Choroid plexus epithelial cell (primary cell): ENCODE data around the gene USP3.
"Not testable (repeated sequence)": the region's sequence is repeated elsewhere in the genome, so short reads cannot be mapped to it uniquely, and the experiment has no call there.

Source experiments
- DNase-seq: peaks from one replicate; pipeline ENCODE4 v3.0.0-alpha.2; 2010; ENCODE audit warnings: low read depth
- H3K4me3 ChIP-seq: 2 replicates; pipeline ENCODE4 v1.5.1; 2011; ENCODE audit warnings: low read depth, mild to moderate bottlenecking, control low read depth, low read length, moderate library complexity
- CTCF ChIP-seq: conservative IDR thresholded peaks from 2 replicates; pipeline ENCODE4 v1.5.1; 2011; ENCODE audit warnings: low read depth, mild to moderate bottlenecking, control low read depth, inconsistent platforms, low read length, moderate library complexity

USP3 gene

GRCh38 chr15:63531586-63531985 lies 27.2 kb downstream of the USP3 start:
- peak; percentile 47 for TF ChIP-seq CTCF
- no peak for DNase-seq

GRCh38 chr15:63532307-63532744 lies 27.9 kb downstream of the USP3 start:
- no peak for TF ChIP-seq CTCF
- H3K4me3 ChIP-seq = no peak overlapping the region
- no peak for DNase-seq

More at GRCh38 chr15:63531586-63531985, 27.2 kb downstream of the USP3 start:
- no peak overlapping the region for H3K4me3 ChIP-seq

DNA sequence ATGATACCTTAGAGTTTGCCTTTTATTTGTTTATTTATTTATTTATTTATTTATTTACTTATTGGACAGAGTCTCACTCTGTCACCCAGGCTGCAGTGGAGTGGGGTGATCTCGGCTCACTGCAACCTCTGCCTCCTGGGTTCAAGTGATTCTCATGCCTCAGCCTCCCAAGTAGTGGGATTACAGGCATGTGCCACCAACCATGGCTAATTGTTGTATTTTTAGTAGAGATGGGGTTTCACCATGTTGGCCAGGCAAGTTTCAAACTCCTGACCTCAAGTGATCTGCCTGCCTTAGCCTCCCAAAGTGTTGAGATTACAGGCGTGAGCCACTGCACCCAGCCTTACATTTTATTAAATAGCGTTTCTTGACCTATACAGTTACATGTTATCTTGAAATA lies 30.5 kb downstream of the USP3 start:
- not testable (repeated sequence) for DNase-seq, H3K4me3 ChIP-seq

GRCh38 chr15:63535689-63536088 lies 31.3 kb downstream of the USP3 start:
- TF ChIP-seq CTCF = no peak
- no peak for DNase-seq

GRCh38 chr15:63538876-63539275 lies 34.5 kb downstream of the USP3 start:
- no peak overlapping the region for H3K4me3 ChIP-seq
- no peak for DNase-seq
- no peak for TF ChIP-seq CTCF

More at GRCh38 chr15:63535689-63536088, 31.3 kb downstream of the USP3 start:
- no peak overlapping the region for H3K4me3 ChIP-seq

DNA sequence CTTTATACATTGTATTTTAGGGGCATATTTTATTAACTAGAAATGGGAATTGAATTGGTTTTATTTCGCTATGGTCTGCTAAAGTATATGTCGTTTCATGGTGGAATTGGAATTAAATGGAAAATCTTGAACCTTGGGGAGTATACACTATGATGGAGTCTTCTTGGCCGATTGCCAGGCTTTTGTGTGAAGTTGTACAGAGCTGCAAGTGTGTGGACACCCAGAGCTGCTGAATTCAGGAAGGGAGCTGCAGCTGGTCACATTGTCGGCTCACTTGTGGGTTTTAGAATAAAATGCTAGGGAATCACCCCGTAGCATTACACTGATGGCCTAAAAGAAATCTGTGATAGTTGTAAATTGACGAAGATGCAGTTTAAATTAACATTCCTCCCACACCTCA lies 35.1 kb downstream of the USP3 start:
- no peak for DNase-seq
- no peak overlapping the region for H3K4me3 ChIP-seq
- no peak for TF ChIP-seq CTCF

DNA sequence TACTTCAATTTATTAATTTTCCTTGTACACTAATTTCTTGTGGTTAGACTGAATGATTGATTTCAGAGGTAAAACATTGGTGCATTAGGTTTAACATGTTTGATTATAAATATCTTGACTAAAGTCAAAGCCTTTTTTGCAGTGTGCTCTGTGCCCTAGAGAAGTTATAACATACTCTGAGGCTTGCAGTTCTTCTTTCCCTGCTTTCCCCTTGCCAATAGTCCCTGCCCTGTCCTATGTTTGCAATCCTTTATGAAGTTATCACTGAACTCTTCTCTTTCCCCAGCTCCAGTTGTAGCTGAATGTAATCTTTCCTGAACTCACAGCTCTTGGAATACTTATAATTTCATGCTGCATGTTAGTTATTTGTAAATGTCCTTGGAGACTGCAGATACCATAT lies 35.6 kb downstream of the USP3 start:
- no peak overlapping the region for H3K4me3 ChIP-seq
- no peak for DNase-seq
- no peak for TF ChIP-seq CTCF

GRCh38 chr15:63540449-63540848 lies 36.1 kb downstream of the USP3 start:
- H3K4me3 ChIP-seq = no peak overlapping the region
- TF ChIP-seq CTCF = no peak
- DNase-seq = no peak
